RPMI8226 (cell line): ENCODE results near the gene TEX52.
"Not testable (repeated sequence)": the region's sequence is repeated elsewhere in the genome, so short reads cannot be mapped to it uniquely, and the experiment has no call there.

Experiments used
- DNase-seq: peaks from one replicate; pipeline ENCODE4 v3.0.0-alpha.2; 2015

TEX52 gene

DNA sequence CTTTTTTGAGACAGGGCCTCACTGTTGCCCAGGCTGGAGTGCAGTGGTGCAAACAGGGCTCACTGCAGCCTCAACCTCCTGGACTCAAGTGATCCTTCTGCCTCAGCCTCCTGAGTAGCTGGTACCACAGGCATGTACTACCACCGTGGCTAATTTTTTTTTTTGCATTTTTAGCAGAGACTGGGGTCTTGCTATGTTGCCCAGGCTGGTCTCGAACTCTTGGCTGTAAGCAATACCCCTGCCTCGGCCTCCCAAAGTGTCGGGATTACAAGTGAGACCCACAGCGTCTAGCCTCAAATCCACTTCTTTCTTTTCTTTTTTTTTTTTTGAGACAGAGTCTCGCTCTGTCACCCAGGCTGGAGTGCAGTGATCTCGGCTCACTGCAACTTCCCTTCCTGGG lies 6.6 kb upstream of the TEX52 start:
- DNase-seq, result not testable (repeated sequence)

DNA sequence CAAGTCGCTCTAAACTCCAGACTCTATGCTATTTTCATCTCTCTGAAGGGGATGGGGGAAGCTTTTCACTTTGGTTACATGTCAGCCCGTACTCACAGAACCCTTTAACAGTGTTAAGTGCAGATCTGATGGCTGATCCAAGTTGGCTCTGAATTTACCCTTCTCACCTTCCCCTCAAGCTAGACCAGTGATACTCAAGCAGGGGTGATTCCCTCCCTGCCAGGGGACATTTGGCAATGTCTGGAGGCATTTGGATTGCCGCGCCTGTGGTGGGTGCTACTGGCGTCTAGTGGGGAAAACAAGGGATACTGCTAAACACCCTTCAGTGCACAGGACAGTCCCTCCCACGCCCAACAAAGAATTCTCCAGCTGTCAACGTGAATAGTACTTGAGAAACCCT lies 6.0 kb upstream of the TEX52 start:
- DNase-seq, result no peak

DNA sequence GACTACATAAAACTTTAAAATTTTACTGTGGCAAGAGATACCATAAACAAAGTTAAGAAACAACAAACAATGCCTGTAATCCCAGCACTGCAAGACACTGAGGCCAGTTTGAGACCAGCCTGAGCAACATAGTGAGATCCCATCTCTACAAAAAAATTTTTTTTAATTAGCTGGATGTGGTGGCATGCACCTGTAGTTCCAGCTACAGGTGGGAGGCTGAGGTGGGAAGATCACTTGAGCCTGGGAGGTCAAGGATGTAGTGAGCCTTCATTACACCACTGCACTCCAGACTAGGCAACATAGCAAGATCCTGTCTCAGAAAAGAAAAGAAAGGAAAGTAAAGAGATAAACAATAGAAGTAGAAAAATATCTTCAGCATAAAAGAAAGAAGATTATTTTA lies 3.3 kb upstream of the TEX52 start:
- no peak for DNase-seq

DNA sequence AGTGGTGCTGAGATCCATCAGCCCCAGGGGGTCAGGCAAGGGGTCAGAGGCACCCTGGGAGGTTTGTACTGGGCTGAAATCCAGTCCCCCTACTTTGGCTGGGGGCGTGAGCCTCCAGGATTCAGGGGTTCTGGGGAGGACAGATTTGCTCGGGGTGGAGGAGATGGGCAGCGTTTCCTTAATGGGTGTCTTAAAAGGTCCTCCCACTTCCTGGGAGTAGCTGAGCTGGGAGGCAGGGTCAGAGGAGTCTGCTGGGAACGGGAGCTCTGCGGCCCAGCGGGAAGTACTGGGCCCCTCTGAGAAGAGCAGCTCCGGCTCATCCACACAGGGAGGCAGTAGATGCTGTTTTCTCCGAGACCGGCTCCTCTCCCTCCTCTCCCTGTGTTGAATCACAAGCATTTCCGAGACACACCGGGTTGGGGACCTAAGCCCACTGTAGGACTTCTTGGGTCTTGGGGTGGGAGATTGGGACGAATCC lies 2.1 kb upstream of the TEX52 start:
- DNase-seq, result no peak

DNA sequence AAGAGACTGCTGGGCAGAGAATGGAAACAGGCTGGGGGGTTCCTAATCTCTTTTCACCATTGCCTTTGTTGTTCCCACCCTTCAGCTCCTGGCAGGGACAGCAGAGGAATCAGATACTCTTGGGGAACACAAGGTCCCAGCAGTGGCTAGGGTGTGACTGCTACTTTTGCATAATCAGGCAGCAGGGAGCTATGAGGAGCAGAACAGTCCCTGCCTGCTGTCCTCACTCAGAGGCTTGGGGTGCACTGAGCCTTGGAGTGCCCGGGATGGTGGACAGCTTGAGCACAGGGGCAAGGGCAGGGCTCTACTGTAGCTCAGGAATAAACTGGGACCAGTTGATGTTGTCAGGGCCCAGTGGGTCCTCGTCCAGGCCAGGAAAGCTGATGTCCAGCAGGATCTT lies 1.5 kb upstream of the TEX52 start:
- no peak for DNase-seq

DNA sequence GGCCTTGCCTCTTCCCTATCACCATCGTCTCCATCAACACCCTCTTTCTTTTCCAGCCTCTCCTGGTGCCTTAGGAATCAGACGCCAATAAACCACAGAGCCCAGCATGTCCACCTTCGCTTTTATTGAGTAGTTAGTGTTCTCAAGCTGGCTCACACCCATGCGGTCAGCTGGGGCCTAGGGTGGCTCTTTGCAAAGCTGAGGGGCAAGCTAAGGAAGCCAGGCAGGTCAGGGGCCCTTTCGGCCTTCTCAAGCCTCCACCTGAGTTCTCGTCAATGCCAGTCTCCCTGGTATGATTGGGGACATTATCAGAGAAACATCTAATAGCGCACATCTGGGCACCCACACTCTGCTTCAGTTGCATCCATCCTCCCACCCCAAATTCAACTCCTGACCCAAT lies 737 bp upstream of the TEX52 start:
- DNase-seq, result no peak

DNA sequence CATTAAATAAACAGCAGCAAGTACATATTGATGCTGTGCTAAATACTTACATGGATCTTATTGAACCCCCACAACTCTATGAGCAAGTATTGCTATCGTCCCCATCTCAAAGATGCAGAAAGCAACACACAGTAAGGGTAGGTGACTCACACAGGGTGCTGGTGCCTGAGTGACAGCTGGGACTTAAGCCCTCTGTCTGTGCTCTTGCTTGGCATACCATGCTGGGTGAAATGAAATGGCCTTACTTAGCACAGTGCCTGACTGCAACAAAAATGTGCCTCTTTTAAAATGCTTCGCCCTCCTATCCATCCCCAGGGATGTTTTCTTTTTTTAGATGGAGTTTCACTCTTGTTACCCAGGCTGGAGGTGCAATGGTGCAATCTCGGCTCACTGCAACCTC lies 788 bp downstream of the TEX52 start:
- no peak for DNase-seq

DNA sequence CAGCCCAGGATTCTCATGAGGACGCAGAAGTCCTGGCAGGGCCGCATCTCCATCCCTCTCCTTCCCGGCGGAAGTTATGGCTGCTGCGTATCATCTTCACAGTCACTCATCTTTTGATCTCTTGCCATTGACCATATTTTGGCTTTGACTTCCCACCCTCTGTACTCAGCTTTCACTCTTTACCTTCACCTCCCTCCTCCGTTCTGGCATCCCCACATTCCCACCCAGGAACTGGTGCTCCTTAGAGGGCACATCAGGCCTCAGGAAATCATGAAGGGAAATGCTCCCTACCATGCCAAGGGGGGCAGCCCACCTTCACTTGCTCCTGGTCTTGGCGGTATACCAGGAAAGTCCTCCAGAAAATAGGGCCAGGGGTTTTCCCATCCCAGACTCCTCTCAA lies 1.3 kb downstream of the TEX52 start:
- DNase-seq, result no peak

DNA sequence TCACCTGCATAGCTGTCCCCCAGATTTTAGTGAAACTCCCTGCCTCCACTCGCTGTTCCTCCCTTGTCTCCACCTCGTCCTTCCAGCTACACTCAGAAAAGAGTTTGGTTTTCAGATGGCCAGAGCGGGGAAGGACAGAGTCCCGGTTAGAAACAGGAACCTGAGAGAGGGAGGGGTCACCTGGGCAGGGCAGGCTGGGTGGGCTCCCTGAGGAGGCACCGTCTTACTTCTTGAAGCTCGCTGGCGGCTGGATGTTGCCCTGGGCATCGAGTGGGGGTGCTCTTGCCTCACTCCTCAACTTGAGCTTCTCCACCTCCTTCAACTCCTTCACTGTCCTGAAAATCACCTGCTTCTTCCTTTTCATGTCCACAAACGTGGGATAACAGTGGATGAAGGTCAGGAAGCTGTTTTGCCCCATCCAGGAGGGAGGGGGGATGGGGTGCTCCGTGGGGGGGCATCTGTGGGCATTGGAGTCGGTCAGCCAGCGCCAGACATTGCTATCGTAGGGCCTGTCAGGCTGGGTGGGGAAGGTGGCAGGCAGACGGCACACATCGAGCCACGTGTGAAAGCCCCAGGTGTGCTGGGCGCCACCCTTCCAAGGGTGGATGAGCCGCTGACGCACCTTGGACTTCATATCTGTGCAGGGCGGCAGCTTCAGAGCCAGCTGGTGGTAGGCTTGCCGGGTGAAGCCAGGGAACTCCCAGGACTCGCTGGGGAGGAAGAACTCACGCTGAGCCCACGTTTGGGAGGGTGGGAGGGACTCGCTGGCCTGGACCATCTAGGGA lies 2.0 kb downstream of the TEX52 start:
- no peak for DNase-seq

DNA sequence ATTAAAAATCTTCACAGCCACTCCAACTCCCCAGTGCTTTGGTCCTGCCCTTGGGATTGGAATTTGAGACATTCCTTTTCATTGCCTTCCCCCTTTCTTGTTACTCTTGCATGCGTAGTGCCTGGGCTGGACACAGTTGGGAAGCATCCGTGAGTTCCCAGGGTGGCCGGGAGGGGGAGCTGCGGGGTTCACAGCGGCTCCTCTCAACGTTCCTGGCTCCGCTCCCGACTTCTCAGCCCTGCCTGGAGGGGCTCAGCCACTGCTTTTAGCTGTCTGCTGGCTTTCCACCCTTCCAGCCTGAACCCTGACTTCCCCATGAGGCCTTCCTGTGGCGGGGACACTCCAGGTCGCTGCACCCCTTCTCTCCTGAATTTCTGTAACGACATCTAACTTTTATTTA lies 3.2 kb downstream of the TEX52 start:
- DNase-seq, result peak; percentile 33

DNA sequence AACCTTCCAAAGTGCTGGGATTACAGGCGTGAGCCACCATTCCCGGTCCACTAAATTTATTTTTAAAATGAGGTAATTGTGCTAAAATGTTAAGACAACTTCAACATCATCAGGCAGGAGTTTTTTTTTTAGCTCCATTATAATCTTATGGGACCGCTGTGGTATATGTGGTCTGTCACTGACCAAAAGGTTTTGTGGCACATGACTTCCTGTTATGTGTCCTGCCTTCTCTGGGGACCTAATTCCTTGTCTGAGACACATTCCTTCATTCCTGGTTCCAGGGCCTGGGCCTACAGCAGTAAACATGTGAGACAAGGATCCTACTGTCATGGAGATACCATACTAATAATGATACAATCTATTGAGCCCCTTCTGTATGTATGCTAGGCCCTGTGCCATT lies 4.9 kb downstream of the TEX52 start:
- no peak for DNase-seq

DNA sequence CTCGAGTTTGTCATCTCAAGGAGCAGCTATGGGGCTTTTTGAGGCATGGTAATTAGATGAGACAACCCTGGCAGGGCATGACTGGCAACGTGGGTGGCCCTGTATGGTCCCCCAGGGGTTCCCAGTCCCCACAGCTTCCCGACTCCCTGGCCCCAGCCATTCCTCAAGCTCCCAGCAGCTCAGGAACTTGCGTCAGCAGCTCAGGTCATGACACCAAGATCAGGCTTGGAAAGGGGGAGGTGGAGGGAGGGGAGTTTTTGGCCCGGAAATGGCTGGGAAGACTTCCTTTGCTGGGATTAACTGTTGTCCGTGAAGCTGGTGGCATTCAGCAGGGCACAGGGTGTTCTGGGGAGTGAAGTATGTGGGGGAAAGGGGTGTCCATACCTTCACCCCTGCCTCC lies 11.6 kb downstream of the TEX52 start:
- DNase-seq, result no peak

DNA sequence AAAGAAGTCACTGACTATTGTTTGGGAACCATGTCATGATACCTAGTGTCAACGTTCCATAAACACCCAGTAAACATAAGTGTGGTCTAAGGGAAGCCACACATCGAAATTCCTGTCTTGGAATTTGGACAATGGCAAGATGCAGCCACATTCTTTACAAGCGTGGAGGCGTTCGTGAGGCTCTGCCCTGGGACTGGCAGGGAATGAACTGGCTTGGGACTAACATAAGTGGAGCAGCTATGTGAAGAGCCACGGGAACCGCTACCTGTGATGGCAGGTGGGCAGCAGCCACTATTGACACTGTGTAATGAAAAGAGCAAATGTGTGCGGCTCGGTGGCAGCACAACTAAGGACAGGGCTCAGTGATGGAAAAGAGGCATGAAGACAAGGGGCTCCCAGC lies 12.1 kb downstream of the TEX52 start:
- DNase-seq, result no peak

DNA sequence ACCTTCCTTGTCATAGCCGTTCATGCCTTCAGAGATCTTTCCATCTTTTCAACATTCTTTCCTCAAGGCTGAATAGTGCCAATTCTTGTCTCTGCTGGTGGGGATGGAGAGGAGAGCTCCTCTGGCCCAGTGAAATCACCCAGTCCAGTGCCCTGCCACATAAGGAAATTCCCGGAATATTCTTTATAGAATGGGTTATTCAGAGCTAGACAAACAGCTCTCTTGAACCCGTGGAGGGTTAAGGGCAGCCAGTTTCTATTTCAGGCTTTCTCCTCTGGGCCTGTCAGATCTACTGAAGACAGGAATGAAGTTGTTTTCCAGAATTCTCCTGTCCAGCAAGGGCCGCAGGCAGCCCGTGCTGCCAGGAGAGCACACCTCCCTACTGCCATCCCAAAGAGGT lies 13.9 kb downstream of the TEX52 start:
- no peak for DNase-seq

DNA sequence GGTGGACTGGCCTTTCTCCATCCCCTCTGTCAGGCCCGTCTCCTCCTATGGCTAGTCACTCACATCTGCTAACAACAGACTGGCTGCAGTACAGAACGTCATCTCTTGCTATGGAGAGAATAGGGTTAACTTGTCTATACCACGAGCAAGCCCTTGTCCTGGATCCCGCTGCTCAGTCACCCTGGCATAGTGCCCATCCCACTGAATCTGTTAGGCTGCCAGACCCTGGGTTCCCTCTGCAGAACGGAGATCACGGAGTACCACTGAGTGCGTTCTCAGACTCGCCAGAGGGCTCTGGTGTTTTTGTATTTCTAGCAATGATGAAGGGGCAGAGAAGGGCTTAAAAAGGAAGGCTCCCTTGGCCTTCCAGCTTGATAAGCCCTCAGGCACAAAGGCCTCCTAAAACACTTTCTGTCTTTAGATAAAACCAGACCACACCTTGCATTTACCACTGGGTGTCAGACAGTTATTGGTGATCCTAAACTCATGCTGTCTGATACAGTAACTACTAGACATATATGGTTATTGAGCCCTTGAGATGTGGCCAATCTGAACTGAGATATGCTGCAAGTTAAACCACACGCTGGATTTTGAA lies 15.7 kb downstream of the TEX52 start:
- no peak for DNase-seq

DNA sequence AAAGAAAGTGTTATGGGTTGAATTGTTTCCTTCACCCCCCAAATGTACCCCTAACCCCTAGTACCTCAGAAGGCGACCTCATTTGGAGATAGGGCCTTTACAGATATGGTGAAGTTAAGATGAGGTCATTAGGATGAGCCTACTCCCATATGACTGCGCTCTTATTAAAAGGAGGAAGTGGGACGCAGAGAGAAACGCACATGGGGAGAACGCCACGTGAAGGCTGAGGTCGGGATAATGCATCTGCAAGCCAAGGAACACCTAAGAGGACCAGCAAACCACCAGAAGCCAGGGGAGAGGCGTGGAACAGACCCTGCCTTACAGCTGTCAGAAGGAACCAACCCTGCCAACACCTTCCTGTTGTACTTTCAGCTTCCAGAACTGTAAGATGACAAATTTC lies 20.3 kb downstream of the TEX52 start:
- no peak for DNase-seq

DNA sequence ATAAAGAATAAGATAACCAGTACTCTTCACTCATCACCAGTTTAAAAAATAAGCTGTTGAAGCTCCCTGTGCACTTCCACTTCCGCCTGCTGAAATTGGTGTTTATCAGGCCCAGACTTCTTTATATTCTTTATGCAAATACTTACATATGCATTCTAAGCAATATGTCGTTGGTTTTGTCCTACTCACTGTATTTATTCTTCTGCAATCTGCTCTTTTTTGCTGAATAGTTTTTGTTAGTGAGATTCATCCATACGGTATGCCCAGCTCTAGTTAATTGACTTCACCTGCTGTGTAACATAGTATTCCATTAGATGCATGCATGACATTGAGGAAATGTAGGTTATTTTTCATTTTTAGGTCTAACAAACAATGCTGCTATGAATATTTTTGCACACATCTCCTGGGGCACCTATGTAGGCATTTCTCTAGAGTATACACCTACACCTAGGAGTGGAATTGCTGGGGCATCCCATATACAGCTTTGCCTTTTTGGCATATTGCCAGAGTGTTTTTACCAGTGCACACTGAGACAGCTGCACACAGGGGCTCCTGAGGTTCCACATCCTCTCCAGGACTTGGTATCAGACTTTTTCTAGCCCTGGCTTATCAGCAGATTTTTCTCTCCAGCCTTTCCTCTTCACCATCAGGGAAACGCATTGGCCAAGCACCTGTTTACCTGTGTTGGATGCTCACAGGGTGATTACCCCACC lies 21.0 kb downstream of the TEX52 start:
- peak; percentile 15 for DNase-seq

DNA sequence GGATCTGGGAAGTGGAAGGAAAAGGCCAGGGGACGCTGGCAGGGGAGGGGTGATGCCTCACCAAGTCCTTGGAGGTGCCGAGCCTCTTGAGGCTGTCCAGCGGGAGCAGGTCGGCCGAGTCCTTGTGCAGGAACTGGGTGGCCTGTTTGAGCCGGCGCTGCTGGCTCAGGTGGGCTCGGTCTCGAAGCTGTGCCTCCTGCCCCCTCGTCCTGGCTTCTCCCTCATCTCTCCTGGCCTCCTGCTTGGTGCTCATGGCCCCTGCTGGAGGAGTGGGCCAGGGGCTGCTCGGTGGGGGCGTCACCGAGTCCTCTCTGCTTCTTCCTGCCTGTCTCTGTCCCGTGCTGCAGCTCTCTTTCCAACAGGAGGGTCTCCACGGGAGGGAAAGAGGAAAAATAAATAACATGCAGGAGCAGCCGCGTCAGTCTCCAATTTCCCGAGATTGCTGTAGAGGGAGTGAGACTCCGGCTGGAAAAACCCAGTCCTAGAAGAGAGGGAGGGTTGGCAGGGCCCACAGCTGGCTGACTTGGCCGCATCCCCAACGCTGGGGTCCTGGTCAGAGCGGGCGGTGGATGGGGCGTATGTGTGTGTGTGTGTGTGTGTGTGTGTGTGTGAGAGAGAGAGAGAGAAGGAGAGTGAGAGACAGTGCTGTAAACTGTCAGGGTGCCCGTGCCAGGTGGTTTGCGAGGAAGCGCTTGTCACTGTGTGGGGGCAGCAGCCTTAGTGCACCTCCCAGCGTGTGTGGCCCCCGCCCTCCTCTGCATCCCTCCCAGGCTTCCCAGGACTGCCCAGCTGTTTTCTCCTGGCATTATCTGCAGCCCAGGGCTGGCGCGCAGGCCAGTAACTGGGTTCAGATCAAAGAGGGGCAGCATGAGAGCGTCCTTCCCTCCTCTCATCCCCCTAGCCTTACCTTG lies 22.0 kb downstream of the TEX52 start, which contains the start of gene NRIP2:
NRIP2 (minus strand) TSS at position 455 of the 911 bp plus-strand sequence; CDS start at position 403, 52 bp downstream.
- no peak for DNase-seq

DNA sequence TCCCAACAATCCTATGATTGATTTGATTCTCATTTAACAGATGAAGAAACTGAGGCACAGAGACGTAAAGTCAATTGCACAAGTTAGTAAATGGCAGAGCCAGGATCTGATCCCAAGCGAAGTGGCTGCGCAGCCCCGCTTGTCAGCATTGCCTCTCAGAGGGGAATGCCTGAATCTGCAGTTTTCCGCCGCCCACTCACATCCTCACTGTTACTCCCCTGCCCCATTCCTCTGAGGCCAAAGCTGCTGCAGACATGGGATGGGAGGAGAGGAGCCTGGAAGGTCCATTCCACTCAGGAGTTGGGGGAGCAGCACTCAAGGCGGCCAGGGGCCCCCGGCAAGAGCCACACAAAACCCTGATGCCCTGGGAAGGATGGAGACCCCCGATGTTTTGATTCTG lies 23.0 kb downstream of the TEX52 start:
- no peak for DNase-seq

DNA sequence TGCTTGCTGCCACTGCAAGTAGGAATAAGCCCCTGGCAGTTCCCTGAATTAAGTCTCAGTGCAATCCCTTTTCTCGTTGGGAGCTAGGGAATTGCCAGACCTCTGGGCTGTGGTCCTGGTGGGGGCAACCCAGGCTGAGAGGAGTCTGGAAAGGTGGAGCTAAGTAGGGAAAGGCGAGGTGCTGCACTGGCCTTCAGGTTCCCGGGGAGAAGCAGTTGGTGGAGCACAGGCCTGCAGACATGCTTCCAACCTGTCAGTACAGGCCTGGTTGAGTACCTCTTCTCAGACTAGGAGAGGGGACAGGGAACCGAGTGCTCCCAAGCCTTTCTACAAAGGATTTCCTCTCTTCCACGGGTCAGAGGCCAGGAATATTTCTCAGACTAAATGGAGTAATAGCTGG lies 23.5 kb downstream of the TEX52 start:
- no peak for DNase-seq

DNA sequence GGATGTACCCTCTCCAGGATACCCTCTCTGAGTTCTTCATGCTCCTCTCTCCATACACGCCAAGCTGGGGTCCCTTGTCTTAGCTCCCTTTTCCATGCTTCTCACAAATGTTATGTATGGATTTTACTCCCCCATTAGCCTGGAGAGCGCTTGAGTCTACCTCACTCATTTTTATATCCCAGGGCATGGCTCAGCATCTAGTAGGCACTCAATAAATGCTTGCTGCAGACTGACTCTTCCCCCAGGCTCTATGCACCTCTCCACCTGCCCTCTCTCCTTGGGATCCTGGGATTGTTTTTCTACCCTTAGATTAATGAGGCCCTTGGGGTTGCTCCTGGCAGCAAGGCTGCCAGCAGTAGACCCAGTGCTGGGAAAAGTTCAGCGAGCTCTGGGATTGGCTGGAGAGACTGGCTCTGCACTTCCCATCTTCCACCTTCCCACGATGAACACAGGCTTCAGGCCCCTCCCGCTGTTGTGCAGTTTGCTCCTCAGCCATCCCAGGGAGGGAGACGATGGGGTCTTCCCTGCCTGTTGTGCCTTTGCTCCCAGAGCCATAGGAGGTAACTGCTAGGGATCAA lies 24.2 kb downstream of the TEX52 start:
- no peak for DNase-seq

DNA sequence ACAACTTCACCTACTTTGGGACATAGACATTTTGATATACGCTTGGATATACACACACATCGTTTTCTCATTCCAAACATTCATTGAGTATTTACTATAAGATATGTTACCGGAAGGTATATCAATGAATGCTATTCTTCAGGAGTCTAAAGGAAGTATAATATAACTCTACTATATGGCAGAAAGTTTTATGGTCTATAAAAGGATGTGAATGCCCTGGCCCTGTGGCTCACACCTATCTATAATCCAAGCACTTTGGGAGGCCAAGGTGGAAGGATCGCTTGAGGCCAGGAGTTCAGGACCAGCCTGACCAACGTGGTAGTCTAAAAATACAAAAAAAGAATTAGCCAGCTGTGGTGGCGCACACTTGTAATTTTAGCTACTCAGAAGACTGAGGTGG lies 27.6 kb downstream of the TEX52 start:
- no peak for DNase-seq
